NCI-H2081 (cell line): ENCODE data around the gene SCO2.

Experiments used
- DNase-seq, 2 experiments: peaks; one replicate each; lab custom pipeline; 2025; lab: John Stamatoyannopoulos, UW

The SCO2 gene

GRCh38 chr22:50531962-50532674 lies 6.7 kb upstream of the SCO2 start:
- DNase-seq = peak in 1 of 2 experiments; percentile 14

- DNase-seq = no peak
Observed at GRCh38 chr22:50531546-50531961, 6.2 kb upstream of the SCO2 start.

- peak in 1 of 2 experiments; percentile 2 for DNase-seq
Observed at GRCh38 chr22:50530877-50531545, 5.6 kb upstream of the SCO2 start.

GRCh38 chr22:50530580-50530876 lies 5.1 kb upstream of the SCO2 start:
- no peak for DNase-seq

GRCh38 chr22:50529897-50530579 lies 4.6 kb upstream of the SCO2 start, which contains the start of gene TYMP:
Gene TYMP, minus strand, starts transcription at chr22:50530012. Its CDS starts 303 bp downstream, at chr22:50529709.
- no peak for DNase-seq

GRCh38 chr22:50529416-50529896 lies 4.1 kb upstream of the SCO2 start:
- no peak for DNase-seq

- DNase-seq = no peak
Observed at GRCh38 chr22:50528682-50529415, 3.5 kb upstream of the SCO2 start.

- DNase-seq = no peak
Observed at GRCh38 chr22:50527921-50528681, 2.7 kb upstream of the SCO2 start.

- no peak for DNase-seq
Observed at GRCh38 chr22:50526834-50527801, 1.7 kb upstream of the SCO2 start.

- peak; percentile 69 to 73 for DNase-seq
Observed at GRCh38 chr22:50526108-50526833, 873 bp upstream of the SCO2 start.

- no peak for DNase-seq
Observed at GRCh38 chr22:50525858-50526107, 385 bp upstream of the SCO2 start.

GRCh38 chr22:50524676-50525103 lies 708 bp downstream of the SCO2 start:
- peak in 1 of 2 experiments; percentile 37 for DNase-seq

- no peak for DNase-seq
Observed at GRCh38 chr22:50523806-50524675, 1.4 kb downstream of the SCO2 start.

GRCh38 chr22:50523458-50523805 lies 2.0 kb downstream of the SCO2 start:
- no peak for DNase-seq

GRCh38 chr22:50522806-50523438 lies 2.5 kb downstream of the SCO2 start:
- no peak for DNase-seq

- no peak for DNase-seq
Observed at GRCh38 chr22:50522208-50522805, 3.1 kb downstream of the SCO2 start.

GRCh38 chr22:50521710-50522109 lies 3.7 kb downstream of the SCO2 start:
- no peak for DNase-seq

GRCh38 chr22:50520826-50521453 lies 4.5 kb downstream of the SCO2 start:
- DNase-seq = no peak
